Liver (tissue), 9 donors: Measurements from ENCODE around the gene RIT2. TPM values are rescaled to one million over a fixed set of nuclear protein-coding genes. Genes with fewer than 3 reads are reported as not detected.

Experiments
- DNase-seq: peaks from one replicate; pipeline ENCODE4 v3.0.0-alpha.2; 2017; ENCODE audit warnings: low spot score
- H3K27ac ChIP-seq, 2 donors: one replicate each; pipeline ENCODE4 v1.7.0; 2013; ENCODE audit warnings: inconsistent platforms in 2 of 2, low read length in 2 of 2, control low read depth in 1 of 2, low read depth in 1 of 2, mild to moderate bottlenecking in 1 of 2
- H3K27me3 ChIP-seq, 4 donors: one replicate each; pipeline versions ENCODE4 v1.6.1 to v1.7.0; 2013; ENCODE audit warnings: low read length in 3 of 4, inconsistent platforms in 1 of 4, mild to moderate bottlenecking in 1 of 4, moderate library complexity in 1 of 4; ENCODE audit not compliant: control insufficient read depth in 4 of 4, insufficient read depth in 4 of 4
- H3K36me3 ChIP-seq, 4 donors: one replicate each; pipeline versions ENCODE4 v1.6.1 to v1.7.0; 2013; ENCODE audit warnings: low read length in 3 of 4, mild to moderate bottlenecking in 3 of 4, low read depth in 1 of 4, moderate library complexity in 1 of 4; ENCODE audit not compliant: control insufficient read depth in 4 of 4, insufficient read depth in 3 of 4
- H3K4me1 ChIP-seq, 4 donors: one replicate each; pipeline versions ENCODE4 v1.6.1 to v1.7.0; 2013; ENCODE audit warnings: low read length in 3 of 4, mild to moderate bottlenecking in 3 of 4, moderate library complexity in 1 of 4; ENCODE audit not compliant: control insufficient read depth in 4 of 4, insufficient read depth in 4 of 4
- H3K4me3 ChIP-seq, 3 donors: one replicate each; pipeline versions ENCODE4 v1.6.1 to v1.7.0; 2013; ENCODE audit warnings: low read length in 3 of 3, control low read depth in 1 of 3, low read depth in 1 of 3, mild to moderate bottlenecking in 1 of 3
- H3K9ac ChIP-seq, 2 donors: one replicate each; pipeline ENCODE4 v1.7.0; 2013; ENCODE audit warnings: low read length in 2 of 2, mild to moderate bottlenecking in 2 of 2, moderate library complexity in 2 of 2, control low read depth in 1 of 2, low read depth in 1 of 2
- H3K9me3 ChIP-seq, 4 donors: one replicate each; pipeline versions ENCODE4 v1.6.1 to v1.7.0; 2013; ENCODE audit warnings: low read length in 3 of 4; ENCODE audit not compliant: control insufficient read depth in 4 of 4
- ATF3 ChIP-seq: IDR thresholded peaks from 2 replicates; pipeline ENCODE4 v1.6.1; 2016; ENCODE audit warnings: antibody characterized with exemption
- FOXA1 ChIP-seq: IDR thresholded peaks from 2 replicates; pipeline ENCODE4 v1.6.1; 2016; ENCODE audit warnings: antibody characterized with exemption
- GABPA ChIP-seq, 2 donors: IDR thresholded peaks in 1 of 2; conservative IDR thresholded peaks in 1 of 2; 2 replicates each; pipeline ENCODE4 v1.6.1; 2016; ENCODE audit warnings: antibody characterized with exemption in 2 of 2, mild to moderate bottlenecking in 1 of 2, moderate library complexity in 1 of 2
- JUND ChIP-seq, 2 donors: IDR thresholded peaks; 2 replicates each; pipeline ENCODE4 v1.6.1; 2016; ENCODE audit warnings: antibody characterized with exemption in 2 of 2
- MAX ChIP-seq: IDR thresholded peaks from 2 replicates; pipeline ENCODE4 v1.6.1; 2016; ENCODE audit warnings: antibody characterized with exemption
- NR2F2 ChIP-seq: IDR thresholded peaks from 2 replicates; pipeline ENCODE4 v1.6.1; 2016; ENCODE audit warnings: antibody characterized with exemption
- RAD21 ChIP-seq, 2 donors: IDR thresholded peaks; 2 replicates each; pipeline ENCODE4 v1.6.1; 2016; ENCODE audit warnings: antibody characterized with exemption in 2 of 2, mild to moderate bottlenecking in 2 of 2
- REST ChIP-seq: IDR thresholded peaks from 2 replicates; pipeline ENCODE4 v1.6.1; 2016; ENCODE audit warnings: antibody characterized with exemption, mild to moderate bottlenecking
- YY1 ChIP-seq: IDR thresholded peaks from 2 replicates; pipeline ENCODE4 v1.6.1; 2016; ENCODE audit warnings: antibody characterized with exemption, mild to moderate bottlenecking
- ZBTB33 ChIP-seq: IDR thresholded peaks from 2 replicates; pipeline ENCODE4 v1.6.1; 2016; ENCODE audit warnings: antibody characterized with exemption
- WGBS: extraction: QIAGEN DNeasy Blood & Tissue Kit; methylation state at CpG from one replicate; pipeline ENCODE4 v1.1.7; 2013; 5-methylcytosine and 5-hydroxymethylcytosine counted together
- polyA plus RNA-seq, 2 donors: library from polyadenylated mRNA; stranded (reverse) in 1 of 2; unstranded in 1 of 2; fragments of 200-250 nt in 1 of 2; fragments of >200 nt in 1 of 2; fragmentation: Nextera tagmentation in 1 of 2; extraction: Ambion mirVana in 1 of 2; gene quantifications; one replicate each; pipeline versions ENCODE4 v1.2.1 to v1.2.3, GENCODE V29; 2013 to 2015
- total RNA-seq, 2 donors: library from RNA; depleted of rRNA; stranded (reverse); fragments of >200 nt; gene quantifications; one replicate each; pipeline ENCODE4 v1.2.3, GENCODE V29; 2014
- donor health status: healthy.
- donor health status: healthy.
- donor health status: healthy.
- donor health status: healthy.
- donor health status: healthy.

Gene RIT2
- total and polyA plus RNA-seq, 4 donors = not detected

- no peak for TF ChIP-seq ZBTB33
- no peak for TF ChIP-seq GABPA (IDR thresholded peaks at IDR 0.05 in 1 of 2, conservative IDR thresholded peaks at IDR 0.05 in 1 of 2)
- TF ChIP-seq MAX = no peak
- no peak for TF ChIP-seq FOXA1
- TF ChIP-seq YY1 = no peak
Observed at GRCh38 chr18:43040281-43040680, 75.2 kb downstream of the RIT2 start (continued).

- no peak overlapping the region for H3K9ac ChIP-seq
- H3K4me1 ChIP-seq = no peaks in the 10 kb centered on the region
- no peak overlapping the region for H3K27ac ChIP-seq
- TF ChIP-seq YY1 (no peak), ATF3 (no peak), NR2F2 (no peak), ZBTB33 (no peak), GABPA (IDR thresholded peaks at IDR 0.05 in 1 of 2, conservative IDR thresholded peaks at IDR 0.05 in 1 of 2) (no peak), REST (no peak), RAD21 (IDR thresholded peaks at IDR 0.05) (no peak), JUND (IDR thresholded peaks at IDR 0.05) (no peak), MAX (no peak)
- no peaks in the 10 kb centered on the region for H3K36me3 ChIP-seq
- H3K9me3 ChIP-seq = no peaks in the 10 kb centered on the region
- H3K4me3 ChIP-seq = no peak overlapping the region
- DNase-seq = no peak
- peaks cover 0 to 3% (median 0%) of the 10 kb centered on the region in 4 donors for H3K27me3 ChIP-seq
- 27% methylated on average over 2 of the region's 2 CpGs for WGBS
Observed at GRCh38 chr18:43034683-43035500, 80.6 kb downstream of the RIT2 start.
